Panc1 (cell line): ENCODE measurements around the gene RPS6KA6.

Experiments used
- POLR2AphosphoS5 ChIP-seq: IDR thresholded peaks from 2 replicates; pipeline ENCODE4 v1.6.1; 2012; ENCODE audit warnings: mild to moderate bottlenecking, low read depth, low read length, moderate library complexity
- REST ChIP-seq, 2 experiments: IDR thresholded peaks; 2 replicates each; pipeline ENCODE4 v1.6.1; 2011 to 2012; ENCODE audit warnings: low read depth in 2 of 2, control low read depth in 1 of 2, low read length in 1 of 2, mild to moderate bottlenecking in 1 of 2, moderate library complexity in 1 of 2; ENCODE audit not compliant: insufficient read depth in 1 of 2
- SIN3A ChIP-seq: IDR thresholded peaks from 2 replicates; pipeline ENCODE4 v1.6.1; 2012; ENCODE audit warnings: low read depth, mild to moderate bottlenecking, low read length, moderate library complexity, borderline replicate concordance; ENCODE audit not compliant: insufficient read depth
- TCF7L2 ChIP-seq: IDR thresholded peaks from 2 replicates; pipeline ENCODE4 v1.6.1; 2011; ENCODE audit warnings: mild to moderate bottlenecking, low read depth, low read length, inconsistent platforms
- TF ChIP-seq, protein P1 (sequence below): fragments of 450-650 bp; IDR thresholded peaks from 2 replicates; pipeline ENCODE4 v1.5.1; 2017; ENCODE audit warnings: mild to moderate bottlenecking

DNA sequence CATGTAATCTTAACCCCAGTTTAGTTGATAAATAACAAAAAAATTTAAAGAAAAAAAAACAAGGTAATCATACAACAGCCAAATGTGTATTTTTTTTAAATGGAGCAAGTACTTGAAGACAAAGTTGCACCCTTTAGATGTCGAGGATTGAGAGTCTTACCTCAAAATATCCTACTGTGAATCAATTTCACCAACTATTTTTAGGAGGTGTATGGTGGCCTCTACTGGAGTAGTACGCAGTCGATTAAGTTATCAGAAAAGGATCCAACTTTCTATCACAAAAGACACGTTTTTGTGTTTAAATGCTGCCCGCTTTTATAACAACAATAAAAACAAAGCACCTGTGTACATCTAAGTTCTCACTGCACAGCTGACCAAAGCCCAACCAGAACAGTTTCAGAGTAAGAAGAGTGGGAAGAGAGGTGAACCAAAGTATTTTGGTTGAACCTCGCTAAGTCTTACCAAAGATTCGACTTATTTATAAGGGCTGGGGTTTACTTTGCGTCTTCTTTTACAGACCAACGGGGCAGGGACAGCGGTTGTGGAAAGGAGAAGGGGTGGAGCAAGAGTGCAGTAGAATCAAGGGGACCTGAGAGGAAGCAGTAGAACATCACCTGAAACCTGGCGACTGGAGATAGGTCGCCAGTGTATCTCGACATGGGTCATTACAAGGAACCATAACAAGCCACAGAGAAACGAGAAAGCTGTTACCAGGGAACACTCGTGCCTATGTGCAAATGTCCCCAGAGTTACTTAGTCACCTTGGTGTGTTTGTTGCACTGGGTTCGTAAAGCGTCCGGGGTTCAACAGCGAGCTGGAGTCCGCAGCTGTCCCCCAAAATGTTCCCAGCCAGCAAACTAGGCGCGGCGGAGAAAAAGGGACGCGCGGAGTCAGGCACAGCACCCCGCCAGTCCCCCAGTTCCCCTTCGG lies 1.1 kb downstream of the RPS6KA6 start:
- TF ChIP-seq, protein P1, sequence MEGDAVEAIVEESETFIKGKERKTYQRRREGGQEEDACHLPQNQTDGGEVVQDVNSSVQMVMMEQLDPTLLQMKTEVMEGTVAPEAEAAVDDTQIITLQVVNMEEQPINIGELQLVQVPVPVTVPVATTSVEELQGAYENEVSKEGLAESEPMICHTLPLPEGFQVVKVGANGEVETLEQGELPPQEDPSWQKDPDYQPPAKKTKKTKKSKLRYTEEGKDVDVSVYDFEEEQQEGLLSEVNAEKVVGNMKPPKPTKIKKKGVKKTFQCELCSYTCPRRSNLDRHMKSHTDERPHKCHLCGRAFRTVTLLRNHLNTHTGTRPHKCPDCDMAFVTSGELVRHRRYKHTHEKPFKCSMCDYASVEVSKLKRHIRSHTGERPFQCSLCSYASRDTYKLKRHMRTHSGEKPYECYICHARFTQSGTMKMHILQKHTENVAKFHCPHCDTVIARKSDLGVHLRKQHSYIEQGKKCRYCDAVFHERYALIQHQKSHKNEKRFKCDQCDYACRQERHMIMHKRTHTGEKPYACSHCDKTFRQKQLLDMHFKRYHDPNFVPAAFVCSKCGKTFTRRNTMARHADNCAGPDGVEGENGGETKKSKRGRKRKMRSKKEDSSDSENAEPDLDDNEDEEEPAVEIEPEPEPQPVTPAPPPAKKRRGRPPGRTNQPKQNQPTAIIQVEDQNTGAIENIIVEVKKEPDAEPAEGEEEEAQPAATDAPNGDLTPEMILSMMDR: no peak
- TF ChIP-seq POLR2AphosphoS5 (no peak), REST (IDR thresholded peaks at IDR 0.05; ENCODE audit: insufficient read depth in 1 of 2, low read depth in 2 of 2, low read length in 1 of 2) (no peak), SIN3A (no peak), TCF7L2 (no peak)
